HL-60 (cell line): ENCODE measurements around the gene TANC1.

Experiments
- DNase-seq, 2 experiments: peaks; one replicate each; pipeline ENCODE4 v3.0.0-alpha.2; 2010 to 2020; ENCODE audit warnings: low read depth in 1 of 2, low spot score in 1 of 2
- H3K27ac ChIP-seq: fragments of 250-450 bp; sonication (Bioruptor Pico); replicated peaks from 2 replicates; pipeline ENCODE4 v1.5.1; 2020; ENCODE audit warnings: mild to moderate bottlenecking, moderate library complexity
- H3K27me3 ChIP-seq: fragments of 250-450 bp; sonication (Bioruptor Pico); 2 replicates; pipeline ENCODE4 v1.5.1; 2021; ENCODE audit warnings: mild to moderate bottlenecking, moderate library complexity; ENCODE audit not compliant: insufficient read depth, poor library complexity, severe bottlenecking
- H3K4me3 ChIP-seq: replicated peaks from 2 replicates; pipeline ENCODE4 v1.5.1; 2011; ENCODE audit warnings: mild to moderate bottlenecking, control low read depth, low read length; ENCODE audit not compliant: insufficient read depth
- GABPA ChIP-seq: IDR thresholded peaks from 2 replicates; pipeline ENCODE4 v1.6.1; 2012; ENCODE audit warnings: low read depth
- POLR2AphosphoS5 ChIP-seq: IDR thresholded peaks from 2 replicates; pipeline ENCODE4 v1.6.1; 2012; ENCODE audit warnings: low read depth
- SPI1 ChIP-seq: IDR thresholded peaks from 2 replicates; pipeline ENCODE4 v1.6.1; 2012; ENCODE audit warnings: low read depth, mild to moderate bottlenecking, borderline replicate concordance
- TF ChIP-seq, protein P1 (sequence below): IDR thresholded peaks from one replicate; pipeline ENCODE4 v1.5.1; 2011; ENCODE audit warnings: low read length, control low read depth, inconsistent platforms; ENCODE audit not compliant: insufficient read depth
- TF ChIP-seq, protein P2 (sequence below): IDR thresholded peaks from 2 replicates; pipeline ENCODE4 v1.6.1; 2012; ENCODE audit warnings: low read depth; ENCODE audit not compliant: insufficient replicate concordance

Gene TANC1

DNA sequence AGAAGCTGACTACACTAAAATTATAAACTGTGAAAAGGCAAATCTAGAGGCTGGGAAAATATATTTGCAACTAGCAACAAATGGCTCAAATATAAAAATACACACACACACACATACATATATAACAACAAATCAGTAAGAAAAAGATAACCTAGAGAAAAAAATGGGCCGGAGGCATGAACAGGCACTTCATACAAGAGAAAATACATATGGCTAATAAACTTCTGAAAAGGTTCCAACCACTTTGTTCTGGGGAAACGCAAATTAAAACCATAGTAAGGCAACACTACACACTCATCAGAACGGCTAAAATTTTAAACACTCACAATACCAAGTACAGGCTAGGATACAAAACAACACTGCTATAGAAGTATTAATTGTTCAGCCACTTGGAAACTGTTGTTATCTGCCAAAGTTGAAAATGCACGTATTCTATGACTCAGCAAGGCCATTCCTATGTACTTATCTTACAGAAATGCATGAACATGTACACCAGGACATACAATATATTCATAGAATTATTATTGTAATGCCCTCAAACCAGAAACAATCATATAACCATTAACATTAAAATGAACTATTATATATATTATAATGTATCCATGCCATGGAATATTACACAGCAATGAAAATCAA, 302.4 kb downstream of the TANC1 start:
- no peak for TF ChIP-seq GABPA
- TF ChIP-seq POLR2AphosphoS5: no peak
- TF ChIP-seq, protein P1, sequence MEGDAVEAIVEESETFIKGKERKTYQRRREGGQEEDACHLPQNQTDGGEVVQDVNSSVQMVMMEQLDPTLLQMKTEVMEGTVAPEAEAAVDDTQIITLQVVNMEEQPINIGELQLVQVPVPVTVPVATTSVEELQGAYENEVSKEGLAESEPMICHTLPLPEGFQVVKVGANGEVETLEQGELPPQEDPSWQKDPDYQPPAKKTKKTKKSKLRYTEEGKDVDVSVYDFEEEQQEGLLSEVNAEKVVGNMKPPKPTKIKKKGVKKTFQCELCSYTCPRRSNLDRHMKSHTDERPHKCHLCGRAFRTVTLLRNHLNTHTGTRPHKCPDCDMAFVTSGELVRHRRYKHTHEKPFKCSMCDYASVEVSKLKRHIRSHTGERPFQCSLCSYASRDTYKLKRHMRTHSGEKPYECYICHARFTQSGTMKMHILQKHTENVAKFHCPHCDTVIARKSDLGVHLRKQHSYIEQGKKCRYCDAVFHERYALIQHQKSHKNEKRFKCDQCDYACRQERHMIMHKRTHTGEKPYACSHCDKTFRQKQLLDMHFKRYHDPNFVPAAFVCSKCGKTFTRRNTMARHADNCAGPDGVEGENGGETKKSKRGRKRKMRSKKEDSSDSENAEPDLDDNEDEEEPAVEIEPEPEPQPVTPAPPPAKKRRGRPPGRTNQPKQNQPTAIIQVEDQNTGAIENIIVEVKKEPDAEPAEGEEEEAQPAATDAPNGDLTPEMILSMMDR: no peak
- TF ChIP-seq, protein P2, sequence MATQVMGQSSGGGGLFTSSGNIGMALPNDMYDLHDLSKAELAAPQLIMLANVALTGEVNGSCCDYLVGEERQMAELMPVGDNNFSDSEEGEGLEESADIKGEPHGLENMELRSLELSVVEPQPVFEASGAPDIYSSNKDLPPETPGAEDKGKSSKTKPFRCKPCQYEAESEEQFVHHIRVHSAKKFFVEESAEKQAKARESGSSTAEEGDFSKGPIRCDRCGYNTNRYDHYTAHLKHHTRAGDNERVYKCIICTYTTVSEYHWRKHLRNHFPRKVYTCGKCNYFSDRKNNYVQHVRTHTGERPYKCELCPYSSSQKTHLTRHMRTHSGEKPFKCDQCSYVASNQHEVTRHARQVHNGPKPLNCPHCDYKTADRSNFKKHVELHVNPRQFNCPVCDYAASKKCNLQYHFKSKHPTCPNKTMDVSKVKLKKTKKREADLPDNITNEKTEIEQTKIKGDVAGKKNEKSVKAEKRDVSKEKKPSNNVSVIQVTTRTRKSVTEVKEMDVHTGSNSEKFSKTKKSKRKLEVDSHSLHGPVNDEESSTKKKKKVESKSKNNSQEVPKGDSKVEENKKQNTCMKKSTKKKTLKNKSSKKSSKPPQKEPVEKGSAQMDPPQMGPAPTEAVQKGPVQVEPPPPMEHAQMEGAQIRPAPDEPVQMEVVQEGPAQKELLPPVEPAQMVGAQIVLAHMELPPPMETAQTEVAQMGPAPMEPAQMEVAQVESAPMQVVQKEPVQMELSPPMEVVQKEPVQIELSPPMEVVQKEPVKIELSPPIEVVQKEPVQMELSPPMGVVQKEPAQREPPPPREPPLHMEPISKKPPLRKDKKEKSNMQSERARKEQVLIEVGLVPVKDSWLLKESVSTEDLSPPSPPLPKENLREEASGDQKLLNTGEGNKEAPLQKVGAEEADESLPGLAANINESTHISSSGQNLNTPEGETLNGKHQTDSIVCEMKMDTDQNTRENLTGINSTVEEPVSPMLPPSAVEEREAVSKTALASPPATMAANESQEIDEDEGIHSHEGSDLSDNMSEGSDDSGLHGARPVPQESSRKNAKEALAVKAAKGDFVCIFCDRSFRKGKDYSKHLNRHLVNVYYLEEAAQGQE: no peak
- no peak for TF ChIP-seq SPI1
- Histone ChIP-seq H3K27me3 (no peaks in the 10 kb centered on the region), H3K4me3 (no peak overlapping the region), H3K27ac (no peak overlapping the region)
- no peak for DNase-seq

DNA sequence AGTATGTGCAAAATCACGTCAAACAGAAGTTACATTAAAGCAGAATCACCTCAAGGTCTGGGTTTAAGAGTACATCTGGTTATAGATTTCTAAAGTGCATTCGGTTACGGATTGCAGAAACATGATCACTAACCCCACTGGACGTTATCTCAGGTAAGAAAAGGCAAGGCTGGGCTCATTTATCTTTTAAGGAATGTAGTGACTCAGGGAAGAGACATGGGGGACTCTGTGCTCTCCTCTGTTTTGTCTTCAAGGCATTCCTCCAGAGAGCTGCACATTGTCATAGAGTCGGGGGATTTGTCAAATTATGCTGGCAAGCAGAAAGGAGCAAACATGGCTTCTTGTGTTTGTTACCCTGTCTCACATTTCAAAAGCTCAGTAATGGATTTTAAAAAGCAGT, 303.7 kb downstream of the TANC1 start:
- no peak for DNase-seq
- TF ChIP-seq, protein P2: no peak
- TF ChIP-seq, protein P1: no peak
- TF ChIP-seq SPI1 (no peak), GABPA (no peak), POLR2AphosphoS5 (no peak)
- Histone ChIP-seq H3K27ac (no peak overlapping the region), H3K27me3 (no peaks in the 10 kb centered on the region), H3K4me3 (no peak overlapping the region)

DNA sequence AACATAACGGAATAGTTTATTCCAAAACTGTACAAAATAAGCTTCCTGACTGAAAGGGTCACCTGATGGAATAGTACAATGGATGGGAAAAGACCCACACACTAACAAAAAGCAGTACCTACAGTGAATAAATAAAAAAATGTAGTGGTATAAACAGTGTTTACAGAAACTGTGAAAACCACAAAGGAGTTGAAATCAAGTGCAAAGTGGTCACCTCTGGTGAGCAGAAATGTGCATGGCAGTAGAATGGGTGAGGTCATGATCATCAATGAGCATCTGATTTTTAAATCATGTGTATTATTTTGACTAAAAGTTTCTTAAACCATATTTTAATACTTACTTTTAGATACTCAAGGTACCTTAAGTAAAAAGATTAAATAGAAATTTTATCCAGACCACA, 306.7 kb downstream of the TANC1 start:
- no peak overlapping the region for H3K4me3 ChIP-seq
- H3K27ac ChIP-seq: no peak overlapping the region
- no peaks in the 10 kb centered on the region for H3K27me3 ChIP-seq
- TF ChIP-seq, protein P1: no peak
- no peak for TF ChIP-seq POLR2AphosphoS5
- TF ChIP-seq SPI1: no peak
- TF ChIP-seq, protein P2: no peak
- no peak for TF ChIP-seq GABPA
- no peak for DNase-seq
